ENCODE data around the gene CD300LG. TPM values are rescaled to one million over a fixed set of nuclear protein-coding genes. Genes with fewer than 3 reads are reported as not detected.

CD300LG gene
- total RNA-seq, 2 donors from 2014 or later: 0.32 TPM; not detected in 1

DNA sequence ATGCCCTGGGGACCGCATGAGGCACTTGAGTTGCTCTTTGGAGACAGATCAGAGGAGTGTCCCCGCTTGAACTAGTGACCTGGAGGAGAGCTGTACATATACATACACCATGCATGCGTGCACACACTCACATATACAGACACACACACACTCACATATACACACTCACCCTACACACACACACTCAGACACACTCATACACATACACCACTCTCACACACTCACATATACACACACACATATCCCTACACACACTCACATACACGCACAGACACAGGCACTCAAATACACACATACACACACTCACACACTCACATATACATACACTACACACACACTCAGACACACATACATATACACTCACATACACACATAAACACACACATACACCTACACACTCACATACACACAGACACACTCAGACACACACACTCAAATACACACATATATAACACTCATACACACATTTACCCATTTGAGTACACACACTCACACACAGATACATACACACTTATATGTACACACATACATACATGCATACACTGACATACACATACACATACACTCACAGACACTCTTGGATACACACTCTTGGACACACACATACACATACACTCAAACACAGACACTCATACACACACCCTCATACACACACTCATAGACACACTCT is 65.8 kb downstream of the CD300LG start:
- no peak overlapping the region for H3K4me3 ChIP-seq
- H3K27me3 ChIP-seq: peaks cover 19% of the 10 kb centered on the region
- no peak overlapping the region for H3K27ac ChIP-seq
- intact Hi-C loops (cut with DNase I): no loop called here
- H3K36me3 ChIP-seq: no peaks in the 10 kb centered on the region
- H3K9me3 ChIP-seq: no peaks in the 10 kb centered on the region
- no peaks in the 10 kb centered on the region for H3K4me1 ChIP-seq
- H3K9ac ChIP-seq (ENCODE audit: low read depth in 2 of 2, low read length in 2 of 2): no peak overlapping the region
- no peak for TF ChIP-seq CTCF (IDR thresholded peaks at IDR 0.05)
- no peak for DNase-seq

Other genes with a start within 250 kb of the CD300LG start
- 1 to 10 TPM in 1 of 2 donors, under 1 TPM in 1; 0.64 to 4.1 TPM for gene MEOX1, start 185.3 kb upstream of the CD300LG start, total RNA-seq
- gene SOST, start 88.4 kb upstream of the CD300LG start, total RNA-seq: not detected
- gene DUSP3, start 68.2 kb upstream of the CD300LG start, total RNA-seq: 10 to 100 TPM; 43.4 to 68.7 TPM
- gene CFAP97D1, start 66.7 kb upstream of the CD300LG start, total RNA-seq: not detected
- gene MPP3, start 14.0 kb upstream of the CD300LG start, total RNA-seq: 1 to 10 TPM; 1.9 to 3.1 TPM
- gene MPP2, start 60.4 kb downstream of the CD300LG start, total RNA-seq: 1 to 10 TPM; 1.1 to 2.8 TPM
- under 1 TPM in 1 of 2 donors, not detected in 1; 0.49 TPM for gene PPY, start 95.3 kb downstream of the CD300LG start, total RNA-seq
- 100 to 1,000 TPM in 1 of 2 donors, 10 to 100 TPM in 1; 73.8 to 258 TPM for gene PYY, start 106.8 kb downstream of the CD300LG start, total RNA-seq
- gene NAGS, start 157.4 kb downstream of the CD300LG start, total RNA-seq: 10 to 100 TPM in 1 of 2 donors, 1 to 10 TPM in 1; 5.2 to 14.0 TPM
- gene TMEM101, start 167.8 kb downstream of the CD300LG start, total RNA-seq: 10 to 100 TPM; 26.8 to 33.7 TPM
- gene LSM12, start 219.5 kb downstream of the CD300LG start, total RNA-seq: 10 to 100 TPM; 60.9 to 74.3 TPM
- 10 to 100 TPM; 28.3 to 44.7 TPM for gene G6PC3, start 223.6 kb downstream of the CD300LG start, total RNA-seq

Measured in colonic mucosa (tissue), 4 donors.